Sigmoid colon (tissue), 7 donors: Measurements from ENCODE around the gene ATP10D. TPM values are rescaled to one million over a fixed set of nuclear protein-coding genes. Genes with fewer than 3 reads are reported as not detected.

ENCODE experiments used
- DNase-seq: peaks from one replicate; pipeline ENCODE4 v3.0.0-alpha.2; 2019
- H3K27ac ChIP-seq, 4 donors: fragments of 200-600 bp; sonication (generic); one replicate each; pipeline ENCODE4 v1.5.1; 2016 to 2019; ENCODE audit warnings: mild to moderate bottlenecking in 1 of 4
- H3K27me3 ChIP-seq, 3 donors: fragments of 200-600 bp; sonication (generic); one replicate each; pipeline ENCODE4 v1.5.1; 2019; ENCODE audit warnings: mild to moderate bottlenecking in 1 of 3
- H3K36me3 ChIP-seq, 4 donors: fragments of 200-600 bp; sonication (generic); one replicate each; pipeline ENCODE4 v1.5.1; 2016 to 2019
- H3K4me1 ChIP-seq, 4 donors: fragments of 200-600 bp; sonication (generic); one replicate each; pipeline ENCODE4 v1.5.1; 2017 to 2019
- H3K4me3 ChIP-seq, 4 donors: fragments of 200-600 bp; sonication (generic); one replicate each; pipeline ENCODE4 v1.5.1; 2017 to 2019; ENCODE audit warnings: mild to moderate bottlenecking in 2 of 4, moderate library complexity in 1 of 4
- H3K9me3 ChIP-seq, 4 donors: fragments of 200-600 bp in 3 of 4; sonication (generic) in 3 of 4; one replicate each; pipeline versions ENCODE4 v1.5.1 to v1.6.1; 2013 to 2019
- CTCF ChIP-seq, 4 experiments: fragments of 450-650 bp in 3 of 4; fragments of 200-600 bp in 1 of 4; IDR thresholded peaks; one replicate each; pipeline ENCODE4 v1.5.1; 2016 to 2019; ENCODE audit warnings: antibody characterized with exemption in 4 of 4, mild to moderate bottlenecking in 3 of 4, moderate library complexity in 2 of 4
- EP300 ChIP-seq, 4 donors: sonication (generic); formaldehyde crosslinking; IDR thresholded peaks; one replicate each; pipeline ENCODE4 v1.6.1; 2017; ENCODE audit warnings: antibody characterized with exemption in 4 of 4
- POLR2A ChIP-seq, 2 donors: fragments of 450-650 bp; IDR thresholded peaks; one replicate each; pipeline ENCODE4 v1.6.1; 2016; ENCODE audit warnings: antibody characterized with exemption in 2 of 2, mild to moderate bottlenecking in 2 of 2, moderate library complexity in 2 of 2
- POLR2AphosphoS5 ChIP-seq, 4 donors: sonication (generic); formaldehyde crosslinking; IDR thresholded peaks; one replicate each; pipeline ENCODE4 v1.6.1; 2017; ENCODE audit warnings: antibody characterized with exemption in 4 of 4
- WGBS, 2 donors: extraction: QIAGEN DNeasy Blood & Tissue Kit; methylation state at CpG; one replicate each; pipeline ENCODE4 v1.1.7; 2013; 5-methylcytosine and 5-hydroxymethylcytosine counted together
- intact Hi-C: fragments of 100-400 bp; cut with DNase I; formaldehyde crosslinking; loops from one replicate; pipeline ENCODE4 v1.15.1; 2023
- polyA plus RNA-seq, 3 donors: library from polyadenylated mRNA; stranded (reverse); fragments of 200-250 nt; gene quantifications; one replicate each; pipeline ENCODE4 v1.2.3, GENCODE V29; 2013
- total RNA-seq, 4 donors: library from RNA; depleted of rRNA; stranded (reverse); fragments of >200 nt; gene quantifications; one replicate each; pipeline ENCODE4 v1.1.0, GENCODE V29; 2016
- donor health status: healthy with polysubstance abuse.
- donor health status: Bipolar disorder and iron deficiency.
- donor health status: healthy.

ATP10D gene
- total and polyA plus RNA-seq, 7 donors = 0.60 to 21.0 (median 16.8) TPM

GRCh38 chr4:47640911-47641310 is 155.8 kb downstream of the ATP10D start:
- H3K4me3 ChIP-seq = no peak overlapping the region
- intact Hi-C loops = no loop called here
- TF ChIP-seq CTCF (IDR thresholded peaks at IDR 0.05) (no peak), POLR2A (IDR thresholded peaks at IDR 0.05) (no peak), EP300 (IDR thresholded peaks at IDR 0.05) (no peak), POLR2AphosphoS5 (IDR thresholded peaks at IDR 0.05) (no peak)

GRCh38 chr4:47641755-47642154 is 156.7 kb downstream of the ATP10D start:
- no peak overlapping the region for H3K27ac ChIP-seq
- no peak overlapping the region for H3K4me3 ChIP-seq
- TF ChIP-seq CTCF (IDR thresholded peaks at IDR 0.05) = no peak
- TF ChIP-seq POLR2AphosphoS5 (IDR thresholded peaks at IDR 0.05) = no peak
- no peak for TF ChIP-seq POLR2A (IDR thresholded peaks at IDR 0.05)
- no peak for TF ChIP-seq EP300 (IDR thresholded peaks at IDR 0.05)
- no peaks in the 10 kb centered on the region for H3K9me3 ChIP-seq
- no peaks in the 10 kb centered on the region for H3K36me3 ChIP-seq
- no peaks in the 10 kb centered on the region for H3K4me1 ChIP-seq
- DNase-seq = no peak
- 34 to 61% methylated on average over 1 of the region's 1 CpG for WGBS, 2 donors
- intact Hi-C loops = no loop called here
- no peaks in the 10 kb centered on the region for H3K27me3 ChIP-seq

More at GRCh38 chr4:47640911-47641310, 155.8 kb downstream of the ATP10D start:
- no peaks in the 10 kb centered on the region for H3K9me3 ChIP-seq
- no peak overlapping the region for H3K27ac ChIP-seq
- H3K27me3 ChIP-seq = no peaks in the 10 kb centered on the region
- no peak for DNase-seq
- H3K36me3 ChIP-seq = no peaks in the 10 kb centered on the region
- H3K4me1 ChIP-seq = no peaks in the 10 kb centered on the region

- intact Hi-C loops = no loop called here
- no peak for DNase-seq
- H3K27me3 ChIP-seq = no peaks in the 10 kb centered on the region
- 86 to 87% methylated on average over 6 of the region's 6 CpGs for WGBS, 2 donors
- H3K4me3 ChIP-seq = no peak overlapping the region
- no peaks in the 10 kb centered on the region for H3K4me1 ChIP-seq
- TF ChIP-seq EP300 (IDR thresholded peaks at IDR 0.05) = no peak
- no peak for TF ChIP-seq POLR2AphosphoS5 (IDR thresholded peaks at IDR 0.05)
- TF ChIP-seq CTCF (IDR thresholded peaks at IDR 0.05) = no peak
- no peak for TF ChIP-seq POLR2A (IDR thresholded peaks at IDR 0.05)
- no peaks in the 10 kb centered on the region for H3K9me3 ChIP-seq
- no peaks in the 10 kb centered on the region for H3K36me3 ChIP-seq
- no peak overlapping the region for H3K27ac ChIP-seq
Measured at GRCh38 chr4:47642191-47642830, 157.2 kb downstream of the ATP10D start.

Other genes with a start within 250 kb of the ATP10D start
- gene COMMD8, start 21.6 kb upstream of the ATP10D start, total RNA-seq = 10 to 100 TPM; 10.8 to 21.4 (median 17.5) TPM
- gene COMMD8, start 21.6 kb upstream of the ATP10D start, polyA plus RNA-seq = 10 to 100 TPM; 21.9 to 41.4 (median 35.4) TPM